K562 (cell line): ENCODE measurements around the gene FLII. TPM values are rescaled to one million over a fixed set of nuclear protein-coding genes. Genes with fewer than 3 reads are reported as not detected.
A peak's percentile ranks its signal among the peaks of the same experiment; 100 is the strongest.

Experiments used
- GABPB1 ChIP-seq: sonication (generic); formaldehyde crosslinking; IDR thresholded peaks from 2 replicates; pipeline ENCODE4 v1.8.0; 2022; ENCODE audit warnings: mild to moderate bottlenecking, missing genetic modification reagents
- GTF2B ChIP-seq: IDR thresholded peaks from 2 replicates; pipeline ENCODE4 v1.6.1; 2011; ENCODE audit not compliant: insufficient read length; ENCODE audit errors: extremely low read depth
- HDGF ChIP-seq: fragments of 450-650 bp; IDR thresholded peaks from 2 replicates; pipeline ENCODE4 v1.6.1; 2016
- HMGN3 ChIP-seq: IDR thresholded peaks from 2 replicates; pipeline ENCODE4 v1.6.1; 2011; ENCODE audit warnings: borderline replicate concordance, low read depth, mild to moderate bottlenecking, mixed read lengths, low read length; ENCODE audit not compliant: insufficient read length; ENCODE audit errors: extremely low read depth
- ID3 ChIP-seq, 2 experiments: fragments of 250-450 bp in 1 of 2; fragments of 450-650 bp in 1 of 2; sonication (Bioruptor Pico) in 1 of 2; IDR thresholded peaks; 2 replicates each; pipeline versions ENCODE4 v1.6.1 to v1.8.0; 2016 to 2021; ENCODE audit warnings: mild to moderate bottlenecking in 2 of 2, moderate library complexity in 2 of 2, missing compliant biosample characterization in 1 of 2, missing genetic modification characterization in 1 of 2
- KDM1A ChIP-seq, 2 experiments: fragments of 450-650 bp; IDR thresholded peaks; 2 replicates each; pipeline ENCODE4 v1.6.1; 2016; ENCODE audit warnings: mild to moderate bottlenecking in 2 of 2
- MTA3 ChIP-seq: fragments of 450-650 bp; formaldehyde crosslinking; IDR thresholded peaks from 2 replicates; pipeline ENCODE4 v1.6.1; 2017; ENCODE audit warnings: mild to moderate bottlenecking, borderline replicate concordance
- NONO ChIP-seq, 2 experiments: fragments of 200-400 bp in 1 of 2; fragments of 450-650 bp in 1 of 2; formaldehyde crosslinking in 1 of 2; IDR thresholded peaks; 2 replicates each; pipeline ENCODE4 v1.6.1; 2017; ENCODE audit warnings: low read depth in 2 of 2, mild to moderate bottlenecking in 2 of 2, moderate library complexity in 2 of 2, low read length in 1 of 2
- POLR2A ChIP-seq: fragments of 450-650 bp; conservative IDR thresholded peaks from 2 replicates; pipeline ENCODE4 v1.6.1; 2016
- RBBP5 ChIP-seq: fragments of 200-600 bp; sonication (generic); IDR thresholded peaks from 2 replicates; pipeline ENCODE4 v1.6.1; 2012; ENCODE audit warnings: borderline replicate concordance, mild to moderate bottlenecking, low read length, control low read depth, inconsistent platforms; ENCODE audit not compliant: insufficient read depth, poor library complexity, severe bottlenecking
- RNF219 ChIP-seq: fragments of 250-450 bp; sonication (Bioruptor Pico); IDR thresholded peaks from 2 replicates; pipeline ENCODE4 v1.5.0; 2022; ENCODE audit warnings: mild to moderate bottlenecking
- SMARCE1 ChIP-seq: fragments of 450-650 bp; IDR thresholded peaks from 2 replicates; pipeline ENCODE4 v1.7.1; 2016; ENCODE audit warnings: mild to moderate bottlenecking
- TFE3 ChIP-seq: fragments of 450-650 bp; formaldehyde crosslinking; IDR thresholded peaks from 2 replicates; pipeline ENCODE4 v1.4.0; 2020; ENCODE audit warnings: mild to moderate bottlenecking, mixed read lengths
- TRIM28 ChIP-seq: fragments of 450-650 bp; IDR thresholded peaks from 2 replicates; pipeline ENCODE4 v1.6.1; 2017
- ZEB2 ChIP-seq: fragments of 450-650 bp; IDR thresholded peaks from 2 replicates; pipeline ENCODE4 v1.6.1; 2016
- ZNF347 ChIP-seq: fragments of 450-650 bp; formaldehyde crosslinking; IDR thresholded peaks from 2 replicates; pipeline ENCODE4 v1.4.0; 2020; ENCODE audit warnings: low read depth, mild to moderate bottlenecking, moderate library complexity
- polyA plus RNA-seq, 8 experiments: library from polyadenylated mRNA; depleted of rRNA in 4 of 8; stranded (reverse) in 5 of 8; unstranded in 3 of 8; fragments of >200 nt; fragmentation: Nextera tagmentation in 2 of 8; fragmentation: Illumina TruSeq in 1 of 8; extraction: Ambion mirVana in 2 of 8; extraction: Trizol in 1 of 8; gene quantifications; 2 replicates each; pipeline versions ENCODE4 v1.2.1 to v1.2.3, GENCODE V29; 2011 to 2014; ENCODE audit warnings: inconsistent platforms in 1 of 8, missing spikeins in 1 of 8
- total RNA-seq, 7 experiments: library from RNA; depleted of rRNA in 6 of 7; stranded (reverse); fragments of >200 nt in 6 of 7; fragmentation: Illumina TruSeq in 2 of 7; extraction: Trizol in 2 of 7; gene quantifications; 2 replicates each; pipeline versions ENCODE4 v1.2.1 to v1.2.3, GENCODE V29; 2011 to 2021; ENCODE audit warnings: low replicate concordance in 1 of 7
- TF ChIP-seq, protein P1 (sequence below): sonication (generic); formaldehyde crosslinking; IDR thresholded peaks from 2 replicates; pipeline ENCODE4 v1.5.0; 2020; ENCODE audit warnings: missing genetic modification reagents
- TF ChIP-seq, protein P2 (sequence below): fragments of 450-650 bp; IDR thresholded peaks from 2 replicates; pipeline ENCODE4 v1.7.1; 2018; ENCODE audit warnings: mild to moderate bottlenecking, low read depth; ENCODE audit not compliant: partially characterized antibody

Gene FLII
- total and polyA plus RNA-seq, 9 of the 15 experiments (the other 6 are each of a cell fraction or from before 2014, with no cell fraction given), result 11.7 to 126 (median 82.5) TPM

DNA sequence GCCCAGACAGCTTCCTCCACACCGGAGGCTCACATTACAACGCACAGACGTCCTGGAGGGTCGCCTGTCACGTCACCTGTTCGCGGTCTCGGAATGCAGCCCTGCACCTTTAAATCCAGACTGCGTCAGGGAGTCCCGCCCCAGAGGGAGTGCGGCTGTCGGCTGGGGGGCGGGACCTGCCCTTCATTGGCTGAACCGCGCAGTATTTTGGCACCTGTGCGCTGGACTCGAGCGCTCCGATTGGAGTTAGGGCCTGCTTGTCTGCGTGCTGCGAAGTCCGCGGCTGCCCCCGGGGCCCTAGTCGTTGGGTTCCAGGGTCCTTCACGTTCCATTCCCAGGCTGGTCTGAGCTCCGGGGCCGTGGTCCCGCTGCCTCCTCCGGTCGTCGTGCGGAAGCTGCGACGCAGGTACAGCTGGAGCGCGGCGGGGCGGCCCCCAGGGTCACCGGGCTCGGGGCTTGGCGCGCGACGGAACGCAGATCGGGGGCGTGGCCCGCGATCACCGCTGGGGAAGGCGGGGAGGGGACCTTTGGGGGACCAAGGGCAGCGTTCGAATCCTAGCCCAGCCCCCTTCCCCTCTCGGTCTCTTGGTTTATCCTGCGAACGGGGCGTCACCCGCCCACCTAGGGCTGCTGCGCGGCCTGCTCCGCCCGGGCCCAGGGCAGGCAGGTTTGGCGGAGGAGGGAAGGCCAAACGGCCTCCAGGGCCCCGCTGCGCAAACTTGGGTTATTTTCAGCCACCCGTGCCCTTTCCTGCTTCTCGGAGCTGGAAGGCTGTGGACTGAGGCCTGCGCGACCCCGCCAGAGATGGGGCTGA is 2.0 kb upstream of the FLII start, which contains the start of gene MIEF2 (continued):
- TF ChIP-seq MTA3, result 0 out of 2 replicates have a peak, but pooled peaks have one; percentile 50
- no peak for TF ChIP-seq KDM1A (IDR thresholded peaks at IDR 0.05)
- TF ChIP-seq POLR2A, result no peak; the same call in 1 of the 2 replicates
- TF ChIP-seq TRIM28, result no peak
- TF ChIP-seq GTF2B, result no peak
- TF ChIP-seq TFE3 (CRISPR knock-in tag), result no peak
- no peak for TF ChIP-seq NONO (IDR thresholded peaks at IDR 0.05; ENCODE audit: low read depth in 2 of 2, low read length in 1 of 2)
- TF ChIP-seq, protein P1, sequence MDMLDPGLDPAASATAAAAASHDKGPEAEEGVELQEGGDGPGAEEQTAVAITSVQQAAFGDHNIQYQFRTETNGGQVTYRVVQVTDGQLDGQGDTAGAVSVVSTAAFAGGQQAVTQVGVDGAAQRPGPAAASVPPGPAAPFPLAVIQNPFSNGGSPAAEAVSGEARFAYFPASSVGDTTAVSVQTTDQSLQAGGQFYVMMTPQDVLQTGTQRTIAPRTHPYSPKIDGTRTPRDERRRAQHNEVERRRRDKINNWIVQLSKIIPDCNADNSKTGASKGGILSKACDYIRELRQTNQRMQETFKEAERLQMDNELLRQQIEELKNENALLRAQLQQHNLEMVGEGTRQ (CRISPR knock-in tag), result peak; percentile 52; the same call in 1 of the 2 replicates
- peak; percentile 46 for TF ChIP-seq HMGN3
- TF ChIP-seq ZEB2, result no peak
- TF ChIP-seq HDGF, result no peak
- TF ChIP-seq ZNF347, result no peak
- TF ChIP-seq ID3 (CRISPR knock-in tag; IDR thresholded peaks at IDR 0.05), result no peak
- TF ChIP-seq ID3 (tag; IDR thresholded peaks at IDR 0.05), result no peak
- TF ChIP-seq, protein P2, sequence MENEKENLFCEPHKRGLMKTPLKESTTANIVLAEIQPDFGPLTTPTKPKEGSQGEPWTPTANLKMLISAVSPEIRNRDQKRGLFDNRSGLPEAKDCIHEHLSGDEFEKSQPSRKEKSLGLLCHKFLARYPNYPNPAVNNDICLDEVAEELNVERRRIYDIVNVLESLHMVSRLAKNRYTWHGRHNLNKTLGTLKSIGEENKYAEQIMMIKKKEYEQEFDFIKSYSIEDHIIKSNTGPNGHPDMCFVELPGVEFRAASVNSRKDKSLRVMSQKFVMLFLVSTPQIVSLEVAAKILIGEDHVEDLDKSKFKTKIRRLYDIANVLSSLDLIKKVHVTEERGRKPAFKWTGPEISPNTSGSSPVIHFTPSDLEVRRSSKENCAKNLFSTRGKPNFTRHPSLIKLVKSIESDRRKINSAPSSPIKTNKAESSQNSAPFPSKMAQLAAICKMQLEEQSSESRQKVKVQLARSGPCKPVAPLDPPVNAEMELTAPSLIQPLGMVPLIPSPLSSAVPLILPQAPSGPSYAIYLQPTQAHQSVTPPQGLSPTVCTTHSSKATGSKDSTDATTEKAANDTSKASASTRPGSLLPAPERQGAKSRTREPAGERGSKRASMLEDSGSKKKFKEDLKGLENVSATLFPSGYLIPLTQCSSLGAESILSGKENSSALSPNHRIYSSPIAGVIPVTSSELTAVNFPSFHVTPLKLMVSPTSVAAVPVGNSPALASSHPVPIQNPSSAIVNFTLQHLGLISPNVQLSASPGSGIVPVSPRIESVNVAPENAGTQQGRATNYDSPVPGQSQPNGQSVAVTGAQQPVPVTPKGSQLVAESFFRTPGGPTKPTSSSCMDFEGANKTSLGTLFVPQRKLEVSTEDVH, result no peak
- no peak for TF ChIP-seq RNF219 (CRISPR knock-in tag)
- TF ChIP-seq RBBP5, result peak; percentile 65
- TF ChIP-seq GABPB1 (CRISPR knock-in tag), result peak; percentile 54; the same call in 1 of the 2 replicates
- no peak for TF ChIP-seq SMARCE1
